IPS-NIHi7 (cell line): ENCODE measurements around the gene NPNT.

ENCODE experiments used
- DNase-seq: peaks from one replicate; pipeline ENCODE4 v3.0.0; 2012; ENCODE audit warnings: mixed read lengths; ENCODE audit errors: extremely low spot score

The NPNT gene

GRCh38 chr4:105912633-105913032 lies 17.4 kb downstream of the NPNT start:
- no peak for DNase-seq

- no peak for DNase-seq
These were observed 22.0 kb downstream of the NPNT start for GRCh38 chr4:105917171-105917685.

GRCh38 chr4:105921301-105921700 lies 26.0 kb downstream of the NPNT start:
- DNase-seq, result no peak

GRCh38 chr4:105923497-105924238 lies 28.4 kb downstream of the NPNT start:
- no peak for DNase-seq

GRCh38 chr4:105924341-105924740 lies 29.1 kb downstream of the NPNT start:
- no peak for DNase-seq

GRCh38 chr4:105930698-105931097 lies 35.4 kb downstream of the NPNT start:
- DNase-seq, result no peak

GRCh38 chr4:105933083-105933482 lies 37.8 kb downstream of the NPNT start:
- DNase-seq, result no peak

GRCh38 chr4:105934386-105934785 lies 39.1 kb downstream of the NPNT start:
- no peak for DNase-seq

- DNase-seq, result no peak
These were observed 41.6 kb downstream of the NPNT start for GRCh38 chr4:105936901-105937300.

- DNase-seq, result no peak
These were observed 42.5 kb downstream of the NPNT start for GRCh38 chr4:105937759-105938158.

- no peak for DNase-seq
These were observed 48.0 kb downstream of the NPNT start for GRCh38 chr4:105943234-105943633.

- DNase-seq, result no peak
These were observed 49.3 kb downstream of the NPNT start for GRCh38 chr4:105944540-105944939.

GRCh38 chr4:105946771-105947170 lies 51.5 kb downstream of the NPNT start:
- DNase-seq, result no peak

- DNase-seq, result no peak
These were observed 55.4 kb downstream of the NPNT start for GRCh38 chr4:105950701-105951100.

GRCh38 chr4:105951198-105951597 lies 55.9 kb downstream of the NPNT start:
- no peak for DNase-seq

GRCh38 chr4:105952591-105952990 lies 57.3 kb downstream of the NPNT start:
- no peak for DNase-seq

- no peak for DNase-seq
These were observed 61.3 kb downstream of the NPNT start for GRCh38 chr4:105956569-105956968.

GRCh38 chr4:105957680-105958079 lies 62.4 kb downstream of the NPNT start:
- DNase-seq, result no peak

GRCh38 chr4:105963461-105964400 lies 68.5 kb downstream of the NPNT start:
- no peak for DNase-seq

GRCh38 chr4:105965183-105965800 lies 70.0 kb downstream of the NPNT start:
- no peak for DNase-seq

- DNase-seq, result no peak
These were observed 70.8 kb downstream of the NPNT start for GRCh38 chr4:105966051-105966450.

- DNase-seq, result no peak
These were observed 71.9 kb downstream of the NPNT start for GRCh38 chr4:105967058-105967658.
